G401 (cell line): Measurements from ENCODE around the gene THOC3. TPM values are rescaled to one million over a fixed set of nuclear protein-coding genes. Genes with fewer than 3 reads are reported as not detected.
A peak's percentile ranks its signal among the peaks of the same experiment; 100 is the strongest.
"Not testable (repeated sequence)": the region's sequence is repeated elsewhere in the genome, so short reads cannot be mapped to it uniquely, and the experiment has no call there.

Source experiments
- DNase-seq: peaks from one replicate; pipeline ENCODE4 v3.0.0-alpha.2; 2015; ENCODE audit warnings: low spot score
- in situ Hi-C: cut with HindIII; loops from 2 replicates; pipeline ENCODE4 v1.10.0; 2016; ENCODE audit warnings: low sequenced_read_pairs, mixed read lengths
- total RNA-seq: library from RNA; depleted of rRNA; stranded (reverse); fragments of >200 nt; shearing (Covaris generic); gene quantifications from 2 replicates; pipeline ENCODE4 v1.2.3, GENCODE V29; 2014; rRNA removed

Gene THOC3
- 30.3 and 50.8 TPM in 2 replicates for total RNA-seq

DNA sequence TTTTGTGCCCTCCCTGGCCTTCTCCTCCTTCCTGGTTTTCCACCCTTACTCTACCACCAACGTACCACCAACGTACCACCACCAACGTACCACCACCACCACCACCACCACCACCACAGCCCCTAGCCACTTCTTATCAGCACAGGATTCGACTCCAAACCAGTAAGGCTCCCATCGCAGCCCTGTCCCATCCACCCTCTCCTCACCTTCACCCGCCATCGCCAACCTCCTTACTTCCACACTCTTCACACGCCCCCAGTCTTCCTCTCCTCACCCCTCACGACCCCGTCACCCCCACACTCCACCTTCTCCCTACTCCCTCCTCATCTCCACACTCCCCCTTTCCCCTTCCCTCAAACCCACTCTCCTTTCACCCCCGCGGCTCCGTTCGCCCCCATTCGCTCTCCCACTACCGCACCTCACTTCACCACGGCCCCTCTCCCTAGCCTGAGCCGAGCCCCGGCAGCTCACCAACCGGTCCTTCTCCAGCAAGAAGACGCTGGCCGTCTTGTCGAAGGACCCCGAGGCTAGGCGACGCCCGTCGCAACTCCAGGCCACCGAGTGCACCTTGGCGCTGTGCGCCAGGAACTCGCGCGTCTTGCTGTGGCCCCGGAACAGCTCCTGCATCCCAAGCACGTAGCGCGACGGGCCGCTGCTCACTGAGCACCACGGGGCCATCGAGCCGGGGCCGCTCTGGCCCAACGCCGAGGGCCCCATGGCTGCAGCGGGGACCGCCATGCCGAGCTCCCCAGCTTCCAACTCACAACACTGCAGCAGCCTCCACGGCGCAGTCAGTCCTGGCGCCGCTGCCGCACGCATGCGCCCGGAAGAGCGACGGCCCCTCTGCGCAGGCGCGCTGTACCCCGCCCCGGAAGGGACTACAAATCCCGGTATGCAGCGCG is at the start of gene THOC3:
TSS of gene THOC3 (minus strand) at position 845 of the 902 bp plus-strand sequence. CDS start at position 738, 107 bp downstream.
- DNase-seq = peak; percentile 73
- in situ Hi-C loops = not testable (repeated sequence)

DNA sequence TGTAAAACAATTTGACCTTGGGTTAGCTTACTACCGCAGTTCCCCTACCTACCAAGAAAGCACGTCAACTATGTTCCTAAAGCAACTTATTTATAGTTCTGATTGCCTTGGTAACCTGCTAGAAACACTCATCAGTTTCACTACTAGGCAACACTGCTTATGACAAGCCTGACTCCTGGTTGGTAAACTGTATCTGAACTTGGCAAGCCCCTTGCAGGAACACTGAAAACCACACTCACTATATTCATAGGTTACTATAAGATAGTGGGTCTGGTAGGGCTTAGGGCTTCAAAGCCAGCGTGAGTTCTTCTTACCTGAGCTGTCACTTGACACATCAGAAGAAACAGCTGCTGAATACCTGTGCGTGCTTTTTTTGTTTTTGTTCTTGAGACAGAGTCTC is 49.2 kb upstream of the THOC3 start:
- DNase-seq, in situ Hi-C loops: not testable (repeated sequence)

DNA sequence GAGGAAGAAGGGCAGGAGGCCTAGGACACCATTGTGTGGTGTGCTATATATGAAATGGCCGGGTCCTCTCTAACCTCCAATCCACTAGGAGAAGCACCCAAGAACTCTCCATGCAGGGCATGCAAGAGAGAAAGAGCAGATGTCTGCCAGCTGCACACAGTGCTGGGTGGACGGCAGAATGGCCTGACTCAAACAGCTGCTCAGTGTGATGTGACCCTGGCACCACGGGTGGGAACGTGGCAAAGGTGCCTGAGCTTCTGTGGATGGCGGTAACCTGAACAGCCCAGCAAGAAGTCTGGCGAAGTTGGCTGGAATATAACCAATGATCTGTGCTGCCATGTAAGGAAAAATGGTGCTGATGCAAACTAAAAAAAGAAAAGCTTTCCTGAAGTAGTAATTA is 46.2 kb upstream of the THOC3 start:
- DNase-seq, in situ Hi-C loops: not testable (repeated sequence)

GRCh38 chr5:176011088-176011487 is 43.0 kb upstream of the THOC3 start:
- in situ Hi-C loops, DNase-seq: not testable (repeated sequence)

DNA sequence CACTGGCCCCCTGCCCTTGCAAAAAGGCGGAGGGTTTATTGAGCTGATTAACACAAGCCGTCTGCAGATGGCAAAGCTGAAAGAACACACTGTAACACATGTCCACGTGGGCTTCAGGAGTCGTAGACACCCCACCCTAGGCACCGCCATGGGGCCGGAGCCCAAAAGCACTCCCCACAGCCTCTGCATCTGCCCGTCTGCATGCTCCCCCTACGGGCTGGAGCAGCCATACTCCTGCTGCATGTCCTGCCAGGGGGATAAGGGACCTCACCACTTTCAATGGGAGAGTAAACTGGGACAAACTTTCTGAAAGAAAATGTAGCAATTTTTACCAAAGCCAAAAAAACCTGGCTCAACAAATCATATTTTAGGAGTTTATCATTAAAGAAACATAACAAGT is 42.1 kb upstream of the THOC3 start:
- not testable (repeated sequence) for DNase-seq

DNA sequence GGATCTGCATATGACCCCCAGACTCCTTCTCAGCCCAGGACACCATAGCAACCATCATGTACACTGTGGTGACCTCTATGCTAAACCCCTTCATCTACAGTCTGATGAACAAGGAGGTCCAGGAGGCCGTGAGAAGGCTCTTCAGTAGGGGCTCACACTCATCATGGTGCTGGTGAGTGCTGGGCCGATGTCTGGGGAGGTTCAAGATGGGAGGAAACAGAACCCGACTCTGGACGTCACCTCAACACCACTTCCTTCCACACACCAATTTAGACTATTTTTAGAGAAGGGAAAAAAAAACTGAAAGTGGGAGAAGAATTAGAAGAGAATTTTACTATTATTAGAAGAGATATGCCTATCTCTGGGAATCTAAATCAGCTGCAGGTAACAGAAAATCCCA is 39.1 kb upstream of the THOC3 start:
- in situ Hi-C loops, DNase-seq: not testable (repeated sequence)

More for the DNA sequence above, 42.1 kb upstream of the THOC3 start:
- in situ Hi-C loops = not testable (repeated sequence)

- in situ Hi-C loops, DNase-seq: not testable (repeated sequence)
Observed at GRCh38 chr5:176006819-176007218, 38.7 kb upstream of the THOC3 start.

GRCh38 chr5:175997979-175998378 is 29.9 kb upstream of the THOC3 start:
- DNase-seq, in situ Hi-C loops: not testable (repeated sequence)

GRCh38 chr5:175997495-175997894 is 29.4 kb upstream of the THOC3 start:
- not testable (repeated sequence) for DNase-seq

GRCh38 chr5:175996791-175997190 is 28.7 kb upstream of the THOC3 start:
- DNase-seq, in situ Hi-C loops: not testable (repeated sequence)

More at GRCh38 chr5:175997495-175997894, 29.4 kb upstream of the THOC3 start:
- in situ Hi-C loops = not testable (repeated sequence)

DNA sequence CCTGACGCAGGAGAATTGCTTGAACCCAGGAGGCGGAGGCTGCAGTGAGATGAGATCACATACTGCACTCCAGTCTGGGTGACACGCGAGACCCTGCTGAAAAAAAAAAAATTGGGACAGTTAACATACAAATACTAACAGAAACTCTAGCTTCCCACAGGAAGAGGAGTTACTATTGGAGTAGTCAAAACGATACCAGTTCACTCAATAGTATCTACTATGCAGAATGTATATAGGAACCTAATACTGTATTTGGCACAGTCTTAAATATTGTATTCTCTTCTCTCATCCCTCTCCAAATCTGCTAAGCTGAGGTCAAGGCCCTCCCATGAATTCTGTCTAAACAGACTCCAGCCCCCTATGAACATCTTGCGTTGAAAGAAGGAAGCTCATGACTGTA is 27.4 kb upstream of the THOC3 start:
- in situ Hi-C loops, DNase-seq: not testable (repeated sequence)

- DNase-seq, in situ Hi-C loops: not testable (repeated sequence)
Observed at GRCh38 chr5:175979371-175979995, 11.4 kb upstream of the THOC3 start.

DNA sequence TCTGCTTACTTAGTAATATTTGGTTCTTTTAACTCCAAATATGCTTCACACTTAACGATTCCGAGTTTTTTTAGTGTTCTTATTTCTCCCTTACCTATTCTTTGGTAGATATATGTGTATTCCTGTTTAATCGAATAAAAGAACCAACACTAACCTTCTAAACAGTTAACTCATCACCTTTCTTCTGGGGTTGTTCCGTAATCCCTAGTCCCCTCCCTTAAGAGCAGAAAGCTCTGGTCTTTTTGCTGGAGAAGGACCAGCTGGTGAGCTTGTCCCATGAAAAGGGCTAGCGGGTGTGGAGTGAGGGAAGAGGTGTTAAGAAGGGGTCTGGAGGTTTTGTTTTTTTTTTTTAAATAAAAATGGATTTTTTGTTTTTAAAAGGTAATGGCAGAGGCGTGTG is 266 bp upstream of the THOC3 start:
- DNase-seq, in situ Hi-C loops: not testable (repeated sequence)

DNA sequence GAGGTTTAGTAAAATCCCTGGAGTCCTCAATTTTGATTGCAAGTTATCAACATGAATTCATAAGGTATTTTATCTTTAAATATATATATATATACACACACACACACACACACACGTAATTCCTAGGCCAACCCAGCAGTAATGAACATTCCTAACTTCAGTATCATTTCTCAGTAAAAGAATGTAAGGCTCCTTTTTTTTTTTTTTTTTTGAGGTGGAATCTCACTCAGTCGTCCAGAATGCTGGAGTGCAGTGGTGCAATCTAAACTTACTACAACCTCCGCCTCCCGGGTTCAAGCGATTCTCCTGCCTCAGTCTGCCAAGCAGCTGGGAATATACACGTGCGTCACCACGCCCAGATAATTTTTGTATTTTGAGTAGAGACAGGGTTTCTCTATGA is 5.8 kb downstream of the THOC3 start:
- DNase-seq, in situ Hi-C loops: not testable (repeated sequence)

DNA sequence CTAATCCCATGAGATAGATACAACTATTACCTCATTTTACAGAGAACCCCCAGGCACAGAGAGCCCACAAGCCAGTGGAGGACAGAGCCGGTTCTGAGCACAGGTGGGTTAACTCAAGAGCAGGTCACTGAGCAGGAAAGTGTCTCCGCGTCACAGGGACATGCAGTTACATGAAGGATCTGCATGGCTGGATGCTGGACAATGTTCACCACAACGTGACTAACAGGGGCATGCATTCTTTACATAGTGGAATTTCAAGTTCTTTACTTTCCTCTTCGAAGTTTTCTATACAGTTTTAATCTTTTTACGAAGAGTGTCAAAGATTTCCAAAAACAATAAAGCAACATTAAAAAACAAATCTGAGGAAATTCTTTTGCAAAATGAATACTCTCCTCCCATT is 7.9 kb downstream of the THOC3 start:
- in situ Hi-C loops, DNase-seq: not testable (repeated sequence)

DNA sequence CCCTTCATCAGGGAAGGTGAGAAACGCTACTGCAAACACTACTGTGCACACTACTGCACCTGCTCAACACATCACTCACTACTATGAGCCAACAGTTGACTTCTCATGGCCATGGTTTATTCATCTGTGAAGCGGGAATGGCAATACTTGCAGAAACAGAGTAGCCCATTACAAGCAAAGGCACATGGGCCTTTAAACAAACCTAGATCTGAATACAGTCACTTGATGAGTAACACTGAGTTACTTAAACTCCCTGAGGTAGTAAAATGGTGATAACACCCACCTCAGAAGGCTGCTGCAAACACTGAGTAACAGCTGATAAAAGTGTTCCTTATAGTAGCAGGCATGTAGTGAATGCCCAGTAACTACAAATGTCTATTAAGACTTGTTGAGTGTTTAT is 9.6 kb downstream of the THOC3 start:
- DNase-seq, in situ Hi-C loops: not testable (repeated sequence)

DNA sequence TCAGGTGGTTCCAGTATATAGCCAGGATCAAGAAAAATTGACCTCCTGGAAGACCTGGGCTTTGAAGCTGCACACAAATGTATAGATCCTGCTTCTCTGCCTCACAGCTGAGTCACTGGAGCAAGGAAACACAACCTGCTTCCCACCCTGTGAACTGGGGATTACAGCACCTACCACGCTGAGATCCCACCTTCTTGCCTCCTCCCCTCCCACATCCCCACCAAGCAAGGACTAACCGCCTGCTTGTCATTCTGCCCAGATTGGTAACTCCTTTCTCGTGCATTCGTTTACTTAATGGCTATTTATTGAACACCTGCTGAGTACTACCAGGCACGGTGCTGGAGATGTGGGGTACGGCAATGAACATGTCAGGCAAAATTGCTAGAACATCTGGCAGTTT is 14.0 kb downstream of the THOC3 start:
- DNase-seq, in situ Hi-C loops: not testable (repeated sequence)

GRCh38 chr5:175952810-175953209 is 15.3 kb downstream of the THOC3 start:
- in situ Hi-C loops, DNase-seq: not testable (repeated sequence)

DNA sequence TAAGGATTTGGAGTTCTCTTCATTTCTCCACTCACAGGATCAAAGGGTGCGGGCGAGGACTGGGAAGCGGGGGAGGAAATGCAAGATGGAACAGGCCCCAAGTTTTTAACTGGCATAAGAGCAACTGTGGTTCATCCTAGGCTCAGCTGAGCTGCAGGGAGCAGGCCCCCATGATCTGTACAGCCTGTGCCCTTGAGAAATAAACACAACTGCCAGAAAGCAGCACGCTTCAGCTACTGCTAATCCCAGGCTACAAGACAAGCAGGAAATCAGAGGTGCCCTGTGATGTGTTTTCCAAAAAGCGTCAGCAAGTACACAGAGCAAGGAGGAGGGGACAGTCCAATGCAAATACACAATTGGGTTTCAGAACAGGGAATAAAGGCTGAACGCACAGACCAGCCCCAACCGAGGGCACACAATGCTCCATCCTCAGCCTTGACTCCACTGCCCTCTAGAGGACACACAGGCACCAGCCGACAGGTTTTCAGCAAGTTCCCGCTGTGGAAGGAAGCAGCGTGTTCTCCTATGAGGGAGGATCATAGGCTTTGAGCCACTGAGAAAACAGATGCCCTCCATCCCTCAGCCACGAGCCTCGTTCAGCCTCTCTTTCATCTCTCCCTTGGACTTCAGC is 16.7 kb downstream of the THOC3 start:
- DNase-seq, in situ Hi-C loops: not testable (repeated sequence)
